ENCODE results near the gene NCOA1. TPM values are rescaled to one million over a fixed set of nuclear protein-coding genes. Genes with fewer than 3 reads are reported as not detected.

The NCOA1 gene
- total RNA-seq, 1 experiment from 2014 or later, result 11.6 TPM

DNA sequence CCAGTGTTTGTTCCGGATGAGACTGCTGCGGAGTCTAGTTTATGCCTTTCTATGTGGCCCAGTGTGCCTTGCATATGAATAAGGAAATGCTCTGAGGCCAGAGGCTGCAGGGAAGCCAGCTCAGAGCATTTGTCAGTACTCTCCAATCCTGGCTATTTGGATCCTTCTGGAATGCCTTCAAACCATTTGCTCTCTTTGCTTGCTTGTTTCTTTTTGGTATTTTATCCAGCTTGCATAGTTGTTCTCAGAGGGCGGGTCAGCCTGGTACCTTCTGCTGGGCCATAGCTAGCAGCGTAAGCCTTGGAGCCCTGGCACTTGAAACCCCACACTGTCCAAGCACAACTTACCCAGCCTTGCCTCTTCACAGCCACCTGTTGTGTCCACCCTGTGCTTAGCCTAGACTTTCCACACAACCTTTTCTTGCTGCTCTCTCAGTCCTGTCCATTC, 322.7 kb downstream of the NCOA1 start:
- Histone ChIP-seq H3K9me3 (ENCODE audit: insufficient read depth, low read depth) (no peaks in the 10 kb centered on the region), H3K27ac (no peak overlapping the region), H3K4me2 (no peak overlapping the region), H3K36me3 (ENCODE audit: low read depth) (0 out of 2 replicates have a peak, but pooled peaks cover 10% of the 10 kb centered on the region), H2AFZ (no peak overlapping the region), H3K4me1 (replicated peaks; ENCODE audit: insufficient read depth) (peaks cover 8% of the 10 kb centered on the region), H3K4me3 (no peak overlapping the region), H3K9me2 (ENCODE audit: insufficient read depth) (no peaks in the 10 kb centered on the region), H3K79me2 (ENCODE audit: low read depth) (peaks cover 33% of the 10 kb centered on the region), H4K20me1 (ENCODE audit: insufficient read depth) (no peaks in the 10 kb centered on the region), H3F3A (ENCODE audit: insufficient read depth, low read depth) (no peaks in the 10 kb centered on the region), H3K27me3 (ENCODE audit: insufficient read depth, low read depth) (no peaks in the 10 kb centered on the region)
- TF ChIP-seq EZH2 (IDR thresholded peaks at IDR 0.05; ENCODE audit: low read depth), result no peak
- TF ChIP-seq, protein P1, sequence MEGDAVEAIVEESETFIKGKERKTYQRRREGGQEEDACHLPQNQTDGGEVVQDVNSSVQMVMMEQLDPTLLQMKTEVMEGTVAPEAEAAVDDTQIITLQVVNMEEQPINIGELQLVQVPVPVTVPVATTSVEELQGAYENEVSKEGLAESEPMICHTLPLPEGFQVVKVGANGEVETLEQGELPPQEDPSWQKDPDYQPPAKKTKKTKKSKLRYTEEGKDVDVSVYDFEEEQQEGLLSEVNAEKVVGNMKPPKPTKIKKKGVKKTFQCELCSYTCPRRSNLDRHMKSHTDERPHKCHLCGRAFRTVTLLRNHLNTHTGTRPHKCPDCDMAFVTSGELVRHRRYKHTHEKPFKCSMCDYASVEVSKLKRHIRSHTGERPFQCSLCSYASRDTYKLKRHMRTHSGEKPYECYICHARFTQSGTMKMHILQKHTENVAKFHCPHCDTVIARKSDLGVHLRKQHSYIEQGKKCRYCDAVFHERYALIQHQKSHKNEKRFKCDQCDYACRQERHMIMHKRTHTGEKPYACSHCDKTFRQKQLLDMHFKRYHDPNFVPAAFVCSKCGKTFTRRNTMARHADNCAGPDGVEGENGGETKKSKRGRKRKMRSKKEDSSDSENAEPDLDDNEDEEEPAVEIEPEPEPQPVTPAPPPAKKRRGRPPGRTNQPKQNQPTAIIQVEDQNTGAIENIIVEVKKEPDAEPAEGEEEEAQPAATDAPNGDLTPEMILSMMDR (conservative IDR thresholded peaks at IDR 0.05), result no peak
- DNase-seq, result no peak
- ChIA-PET POLR2A (ENCODE audit: unreplicated experiment) (no interaction called here), CTCF (no interaction called here)
- no TSS peak for BruUV-seq (replicated peaks)
- intact Hi-C loops (cut with micrococcal nuclease; ENCODE audit: unreplicated experiment), result no loop called here

DNA sequence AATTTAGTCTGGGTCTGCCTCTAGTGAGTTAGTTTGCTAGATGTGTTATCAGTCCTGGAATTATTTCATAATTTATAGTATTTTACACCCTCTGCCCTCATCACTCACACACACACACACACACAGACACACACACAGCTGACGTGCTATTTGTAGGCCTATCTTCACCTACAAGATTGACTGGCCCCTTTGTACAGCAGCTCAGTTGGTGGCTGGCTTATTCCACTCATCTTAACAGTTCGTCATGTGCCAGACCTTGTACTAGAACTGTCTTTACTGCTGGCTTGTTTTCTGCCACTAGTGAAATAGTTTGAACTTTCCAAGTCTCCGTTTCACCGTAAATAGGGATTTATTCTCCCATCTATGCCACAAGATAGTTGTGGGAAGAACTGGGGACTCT, 323.5 kb downstream of the NCOA1 start:
- H3K27ac ChIP-seq, result no peak overlapping the region
- no peaks in the 10 kb centered on the region for H3K27me3 ChIP-seq (ENCODE audit: insufficient read depth, low read depth)
- H3K79me2 ChIP-seq (ENCODE audit: low read depth), result peaks cover 25% of the 10 kb centered on the region
- H3K4me2 ChIP-seq, result no peak overlapping the region
- ChIA-PET POLR2A (ENCODE audit: unreplicated experiment) (no interaction called here), CTCF (interaction anchor here (0.6 to 1.1 kb wide), 2 partner anchors 21 to 1309 kb away, joined by 3 read pairs; partner anchors contain the start of genes CENPO and PTRHD1)
- H3K9me2 ChIP-seq (ENCODE audit: insufficient read depth), result no peaks in the 10 kb centered on the region
- H3K36me3 ChIP-seq (ENCODE audit: low read depth), result 0 out of 2 replicates have a peak, but pooled peaks cover 11% of the 10 kb centered on the region
- H3K4me1 ChIP-seq (replicated peaks; ENCODE audit: insufficient read depth), result peaks cover 3% of the 10 kb centered on the region
- H4K20me1 ChIP-seq (ENCODE audit: insufficient read depth), result no peaks in the 10 kb centered on the region
- no peaks in the 10 kb centered on the region for H3K9me3 ChIP-seq (ENCODE audit: insufficient read depth, low read depth)
- TF ChIP-seq EZH2 (IDR thresholded peaks at IDR 0.05; ENCODE audit: low read depth), result no peak
- TF ChIP-seq, protein P1 (conservative IDR thresholded peaks at IDR 0.05), result no peak
- BruUV-seq (replicated peaks), result no TSS peak
- DNase-seq, result no peak
- H3K4me3 ChIP-seq, result no peak overlapping the region
- no peak overlapping the region for H2AFZ ChIP-seq
- H3F3A ChIP-seq (ENCODE audit: insufficient read depth, low read depth), result no peaks in the 10 kb centered on the region
- intact Hi-C loops (cut with micrococcal nuclease; ENCODE audit: unreplicated experiment), result no loop called here

DNA sequence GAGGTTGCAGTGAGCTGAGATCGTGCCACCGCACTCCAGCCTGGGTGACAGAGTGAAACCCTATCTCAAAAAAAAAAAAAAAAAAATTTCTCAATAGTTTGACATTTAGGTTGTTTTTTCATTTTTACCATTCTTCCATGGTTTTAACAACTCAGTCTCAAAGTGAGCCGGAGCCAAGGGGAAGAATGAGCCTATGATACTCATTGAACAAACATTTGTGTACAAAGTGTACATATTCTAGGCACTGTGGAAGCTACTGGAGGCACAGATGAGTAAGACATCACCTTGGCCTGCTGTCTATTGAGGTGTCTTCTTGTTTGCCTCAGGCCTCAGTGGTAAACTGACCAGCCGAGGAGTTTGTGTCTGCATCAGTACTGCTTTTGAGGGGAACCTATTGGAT, 324.1 kb downstream of the NCOA1 start:
- no peaks in the 10 kb centered on the region for H4K20me1 ChIP-seq (ENCODE audit: insufficient read depth)
- no peaks in the 10 kb centered on the region for H3K9me3 ChIP-seq (ENCODE audit: insufficient read depth, low read depth)
- peaks cover 19% of the 10 kb centered on the region for H3K79me2 ChIP-seq (ENCODE audit: low read depth)
- no peak overlapping the region for H3K4me2 ChIP-seq
- no peak overlapping the region for H3K27ac ChIP-seq
- no peaks in the 10 kb centered on the region for H3F3A ChIP-seq (ENCODE audit: insufficient read depth, low read depth)
- no peaks in the 10 kb centered on the region for H3K4me1 ChIP-seq (replicated peaks; ENCODE audit: insufficient read depth)
- no peak overlapping the region for H2AFZ ChIP-seq
- H3K27me3 ChIP-seq (ENCODE audit: insufficient read depth, low read depth), result no peaks in the 10 kb centered on the region
- BruUV-seq (replicated peaks), result no TSS peak
- H3K36me3 ChIP-seq (ENCODE audit: low read depth), result 0 out of 2 replicates have a peak, but pooled peaks cover 14% of the 10 kb centered on the region
- no peak overlapping the region for H3K4me3 ChIP-seq
- ChIA-PET POLR2A (ENCODE audit: unreplicated experiment) (no interaction called here), CTCF (interaction anchor here (1.1 kb wide), 1 partner anchor 22 kb away, joined by 3 read pairs; the partner anchor contains the start of genes CENPO and PTRHD1)
- no peak for DNase-seq
- TF ChIP-seq EZH2 (IDR thresholded peaks at IDR 0.05; ENCODE audit: low read depth), result no peak
- intact Hi-C loops (cut with micrococcal nuclease; ENCODE audit: unreplicated experiment), result no loop called here
- H3K9me2 ChIP-seq (ENCODE audit: insufficient read depth), result no peaks in the 10 kb centered on the region

DNA sequence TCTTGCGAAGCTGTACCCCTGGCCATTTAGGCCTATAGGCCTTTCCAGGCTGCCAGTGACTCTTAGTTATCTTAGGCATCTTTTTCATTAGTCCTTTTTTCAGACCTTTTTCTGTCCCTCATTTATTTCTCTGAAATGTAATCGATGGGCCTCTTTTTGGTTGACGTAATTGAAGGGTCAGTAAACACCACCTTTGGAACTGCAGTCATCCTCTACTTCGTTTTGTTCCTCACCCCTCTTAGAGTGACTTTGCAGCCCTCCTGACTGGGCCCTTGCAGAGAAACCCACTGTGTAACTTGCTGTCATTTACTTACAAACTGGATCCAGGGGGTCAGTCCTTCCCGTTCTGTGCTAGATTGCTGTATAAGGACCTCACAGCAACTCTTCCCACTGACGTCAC, 325.4 kb downstream of the NCOA1 start:
- Histone ChIP-seq H3K4me1 (replicated peaks; ENCODE audit: insufficient read depth) (no peaks in the 10 kb centered on the region), H3K4me3 (no peak overlapping the region), H3K9me3 (ENCODE audit: insufficient read depth, low read depth) (no peaks in the 10 kb centered on the region), H3F3A (ENCODE audit: insufficient read depth, low read depth) (no peaks in the 10 kb centered on the region), H3K79me2 (ENCODE audit: low read depth) (peaks cover 9% of the 10 kb centered on the region), H3K27me3 (ENCODE audit: insufficient read depth, low read depth) (no peaks in the 10 kb centered on the region), H3K27ac (no peak overlapping the region), H4K20me1 (ENCODE audit: insufficient read depth) (no peaks in the 10 kb centered on the region), H3K36me3 (ENCODE audit: low read depth) (0 out of 2 replicates have a peak, but pooled peaks cover 14% of the 10 kb centered on the region), H2AFZ (no peak overlapping the region), H3K4me2 (no peak overlapping the region), H3K9me2 (ENCODE audit: insufficient read depth) (no peaks in the 10 kb centered on the region)
- POLR2A ChIA-PET (ENCODE audit: unreplicated experiment), result no interaction called here
- TF ChIP-seq, protein P1 (conservative IDR thresholded peaks at IDR 0.05), result no peak
- CTCF ChIA-PET, result no interaction called here
- intact Hi-C loops (cut with micrococcal nuclease; ENCODE audit: unreplicated experiment), result no loop called here
- BruUV-seq (replicated peaks), result no TSS peak
- no peak for DNase-seq
